ENCODE results near the gene TWIST2.

Gene TWIST2

GRCh38 chr2:238924796-238925195, 76.9 kb downstream of the TWIST2 start:
- no peak for DNase-seq

- DNase-seq = no peak
Measured at GRCh38 chr2:238925281-238925680, 77.4 kb downstream of the TWIST2 start.

- DNase-seq = no peak
Measured at GRCh38 chr2:238925816-238926521, 78.1 kb downstream of the TWIST2 start.

- DNase-seq = no peak
Measured at GRCh38 chr2:238926761-238927611, 79.1 kb downstream of the TWIST2 start.

- no peak for DNase-seq
Measured at GRCh38 chr2:238927746-238928519, 80.0 kb downstream of the TWIST2 start.

GRCh38 chr2:238928520-238929241, 80.8 kb downstream of the TWIST2 start:
- DNase-seq = no peak

- DNase-seq = no peak
Measured at GRCh38 chr2:238929242-238930081, 81.6 kb downstream of the TWIST2 start.

- DNase-seq = no peak
Measured at GRCh38 chr2:238930216-238930615, 82.3 kb downstream of the TWIST2 start.

GRCh38 chr2:238936162-238937052, 88.5 kb downstream of the TWIST2 start:
- DNase-seq = no peak

- no peak for DNase-seq
Measured at GRCh38 chr2:238938003-238938400, 90.1 kb downstream of the TWIST2 start.

GRCh38 chr2:238938401-238939055, 90.6 kb downstream of the TWIST2 start:
- no peak for DNase-seq

- DNase-seq = no peak
Measured at GRCh38 chr2:238939074-238939473, 91.2 kb downstream of the TWIST2 start.

GRCh38 chr2:238939521-238940403, 91.9 kb downstream of the TWIST2 start:
- no peak for DNase-seq

- no peak for DNase-seq
Measured at GRCh38 chr2:238940806-238941205, 92.9 kb downstream of the TWIST2 start.

- no peak for DNase-seq
Measured at GRCh38 chr2:238941262-238941792, 93.4 kb downstream of the TWIST2 start.

- DNase-seq = no peak
Measured at GRCh38 chr2:238942080-238942725, 94.3 kb downstream of the TWIST2 start.

- DNase-seq = no peak
Measured at GRCh38 chr2:238942726-238943300, 94.9 kb downstream of the TWIST2 start.

Measured in stimulated activated CD4-positive, alpha-beta T cell treated with anti-CD3 and anti-CD28 coated beads, Interleukin-1b, Interleukin-23, amount 100 ng/mL, for 48 hours (primary cell).